Activated B cell treated with CpG ODN at 0.5 μM for 24 hours (primary cell): ENCODE results near the gene TGFBI. TPM values are rescaled to one million over a fixed set of nuclear protein-coding genes. Genes with fewer than 3 reads are reported as not detected.

Source experiments
- ATAC-seq: fragments of 200-7000 bp; cut with Tn5 transposase; one replicate; pipeline ENCODE4 v1.10.0; 2021; ENCODE audit warnings: low read depth, mild to moderate bottlenecking, moderate library complexity
- CTCF ChIA-PET: fragments of 350-600 bp; sonication (Branson Sonifier 250); formaldehyde crosslinking; loops from one replicate; lab custom pipeline; 2021; ENCODE audit warnings: antibody characterized with exemption; lab: Charles Lee
- POLR2A ChIA-PET: fragments of 350-600 bp; sonication (Branson Sonifier 250); formaldehyde crosslinking; loops from one replicate; lab custom pipeline; 2021; ENCODE audit warnings: antibody characterized with exemption; lab: Charles Lee
- DNase-seq: peaks from one replicate; pipeline ENCODE4 v3.0.0; 2022
- H3K27ac Mint-ChIP-seq: one replicate; pipeline ENCODE4 v1.8.0; 2020; ENCODE audit warnings: mixed read lengths
- H3K27me3 Mint-ChIP-seq: one replicate; pipeline ENCODE4 v1.8.0; 2021; ENCODE audit warnings: mixed read lengths
- H3K36me3 Mint-ChIP-seq: one replicate; pipeline ENCODE4 v1.8.0; 2021; ENCODE audit warnings: low read depth, mixed read lengths
- H3K4me1 Mint-ChIP-seq: one replicate; pipeline ENCODE4 v1.8.0; 2021; ENCODE audit warnings: mixed read lengths
- H3K4me3 Mint-ChIP-seq: one replicate; pipeline ENCODE4 v1.8.0; 2020; ENCODE audit warnings: mild to moderate bottlenecking, mixed read lengths
- H3K9me3 Mint-ChIP-seq: one replicate; pipeline ENCODE4 v1.8.0; 2020; ENCODE audit warnings: mixed read lengths
- CTCF ChIP-seq: fragments of 200-600 bp; IDR thresholded peaks from one replicate; pipeline ENCODE4 v1.8.0; 2022; ENCODE audit warnings: antibody characterized with exemption, mild to moderate bottlenecking
- intact Hi-C: fragments of 100-400 bp; cut with micrococcal nuclease; formaldehyde crosslinking; loops from one replicate; pipeline ENCODE4 v1.15.1; 2024
- total RNA-seq: library from RNA; stranded (reverse); gene quantifications from 2 replicates; pipeline ENCODE4 v1.2.3, GENCODE V29; 2022

The TGFBI gene
- total RNA-seq, 1 donor from 2014 or later, result 1.3 TPM

- no peak for ATAC-seq
- no peak overlapping the region for H3K27ac Mint-ChIP-seq
- POLR2A ChIA-PET, result no interaction called here
- H3K9me3 Mint-ChIP-seq, result no peaks in the 10 kb centered on the region
- H3K36me3 Mint-ChIP-seq, result no peaks in the 10 kb centered on the region
- DNase-seq, result no peak
- H3K4me3 Mint-ChIP-seq, result no peak overlapping the region
- intact Hi-C loops, result no loop called here
- CTCF ChIA-PET, result no interaction called here
- no peak for TF ChIP-seq CTCF
- no peaks in the 10 kb centered on the region for H3K4me1 Mint-ChIP-seq
- peaks cover 16% of the 10 kb centered on the region for H3K27me3 Mint-ChIP-seq
Observed at GRCh38 chr5:135986401-135986800, 42.4 kb upstream of the TGFBI start.

- Mint-ChIP-seq H3K4me3 (no peak overlapping the region), H3K9me3 (no peaks in the 10 kb centered on the region), H3K36me3 (no peaks in the 10 kb centered on the region), H3K4me1 (no peaks in the 10 kb centered on the region), H3K27me3 (peaks cover 16% of the 10 kb centered on the region), H3K27ac (no peak overlapping the region)
- TF ChIP-seq CTCF, result no peak
- ATAC-seq (no peak), DNase-seq (no peak)
- POLR2A ChIA-PET, result no interaction called here
- CTCF ChIA-PET, result no interaction called here
- intact Hi-C loops, result no loop called here
Observed at GRCh38 chr5:135986891-135987401, 41.8 kb upstream of the TGFBI start.

GRCh38 chr5:135988546-135988945 lies 40.2 kb upstream of the TGFBI start:
- intact Hi-C loops, result no loop called here
- no peak for TF ChIP-seq CTCF
- Mint-ChIP-seq H3K27ac (no peak overlapping the region), H3K4me1 (no peaks in the 10 kb centered on the region), H3K9me3 (no peaks in the 10 kb centered on the region), H3K36me3 (no peaks in the 10 kb centered on the region), H3K27me3 (peaks cover 16% of the 10 kb centered on the region), H3K4me3 (no peak overlapping the region)
- ChIA-PET POLR2A (no interaction called here), CTCF (no interaction called here)
- DNase-seq (no peak), ATAC-seq (no peak)

GRCh38 chr5:135989686-135990085 lies 39.1 kb upstream of the TGFBI start:
- ATAC-seq (no peak), DNase-seq (no peak)
- H3K27me3 Mint-ChIP-seq, result peaks cover 22% of the 10 kb centered on the region
- TF ChIP-seq CTCF, result no peak
- ChIA-PET POLR2A (no interaction called here), CTCF (no interaction called here)
- H3K9me3 Mint-ChIP-seq, result peaks cover under 1% of the 10 kb centered on the region
- H3K27ac Mint-ChIP-seq, result no peak overlapping the region
- H3K4me1 Mint-ChIP-seq, result no peaks in the 10 kb centered on the region
- H3K36me3 Mint-ChIP-seq, result no peaks in the 10 kb centered on the region
- no peak overlapping the region for H3K4me3 Mint-ChIP-seq
- intact Hi-C loops, result no loop called here

- ChIA-PET POLR2A (no interaction called here), CTCF (no interaction called here)
- H3K27ac Mint-ChIP-seq, result no peak overlapping the region
- no peaks in the 10 kb centered on the region for H3K4me1 Mint-ChIP-seq
- TF ChIP-seq CTCF, result no peak
- H3K27me3 Mint-ChIP-seq, result peaks cover 26% of the 10 kb centered on the region
- H3K9me3 Mint-ChIP-seq, result peaks cover 3% of the 10 kb centered on the region
- DNase-seq (no peak), ATAC-seq (no peak)
- no peak overlapping the region for H3K4me3 Mint-ChIP-seq
- intact Hi-C loops, result no loop called here
- no peaks in the 10 kb centered on the region for H3K36me3 Mint-ChIP-seq
Observed at GRCh38 chr5:135990528-135991255, 38.1 kb upstream of the TGFBI start.
